KMS-11 (cell line): ENCODE data around the gene CCNO.

Source experiments
- H2AFZ ChIP-seq: fragments of 200-600 bp; sonication (generic); 2 replicates; pipeline ENCODE4 v1.6.1; 2016; ENCODE audit warnings: antibody characterized with exemption, mixed run types, low read depth
- H3K27ac ChIP-seq: fragments of 200-600 bp; sonication (generic); 2 replicates; pipeline ENCODE4 v1.6.1; 2016; ENCODE audit warnings: mild to moderate bottlenecking, mixed run types
- H3K27me3 ChIP-seq: fragments of 200-600 bp; sonication (generic); 2 replicates; pipeline ENCODE4 v1.6.1; 2017; ENCODE audit warnings: mild to moderate bottlenecking, low read depth, mixed run types, moderate library complexity; ENCODE audit not compliant: insufficient read depth
- H3K36me3 ChIP-seq: fragments of 200-600 bp; sonication (generic); 2 replicates; pipeline ENCODE4 v1.6.1; 2017; ENCODE audit warnings: mild to moderate bottlenecking, mixed run types; ENCODE audit not compliant: insufficient read depth
- H3K4me1 ChIP-seq: fragments of 200-600 bp; sonication (generic); 2 replicates; pipeline ENCODE4 v1.6.1; 2016; ENCODE audit warnings: mild to moderate bottlenecking, low read depth, mixed run types; ENCODE audit not compliant: poor library complexity, severe bottlenecking
- H3K4me2 ChIP-seq: fragments of 200-600 bp; sonication (generic); 2 replicates; pipeline ENCODE4 v1.7.0; 2016; ENCODE audit warnings: mild to moderate bottlenecking, mixed run types
- H3K4me3 ChIP-seq: fragments of 200-600 bp; sonication (generic); IDR thresholded peaks from 2 replicates; pipeline ENCODE4 v1.6.1; 2017; ENCODE audit warnings: low read depth, low read length, mixed read lengths; ENCODE audit not compliant: insufficient read depth
- H3K79me2 ChIP-seq: fragments of 200-600 bp; sonication (generic); 2 replicates; pipeline ENCODE4 v1.6.1; 2016; ENCODE audit warnings: low read depth, mixed run types; ENCODE audit not compliant: insufficient read depth
- H3K9ac ChIP-seq: fragments of 200-600 bp; sonication (generic); 2 replicates; pipeline ENCODE4 v1.6.1; 2016; ENCODE audit warnings: mild to moderate bottlenecking, mixed run types
- H4K20me1 ChIP-seq: fragments of 200-600 bp; sonication (generic); 2 replicates; pipeline ENCODE4 v1.6.1; 2016; ENCODE audit warnings: mild to moderate bottlenecking, mixed run types; ENCODE audit not compliant: insufficient read depth
- CTCF ChIP-seq: fragments of 200-600 bp; sonication (generic); conservative IDR thresholded peaks from 2 replicates; pipeline ENCODE4 v1.6.1; 2017; ENCODE audit warnings: low read depth, mild to moderate bottlenecking, antibody characterized with exemption, low read length, moderate library complexity, mixed read lengths

The CCNO gene

GRCh38 chr5:55225346-55225745 lies 8.1 kb downstream of the CCNO start:
- Histone ChIP-seq H3K79me2 (no peaks in the 10 kb centered on the region), H3K36me3 (no peaks in the 10 kb centered on the region), H3K4me3 (no peak overlapping the region), H2AFZ (no peak overlapping the region), H3K27me3 (no peaks in the 10 kb centered on the region), H3K27ac (no peak overlapping the region), H4K20me1 (no peaks in the 10 kb centered on the region), H3K4me1 (peaks cover 15% of the 10 kb centered on the region), H3K9ac (no peak overlapping the region), H3K4me2 (no peak overlapping the region; the same call in 1 of the 2 replicates)
- no peak for TF ChIP-seq CTCF

GRCh38 chr5:55223812-55224240 lies 9.6 kb downstream of the CCNO start:
- no peaks in the 10 kb centered on the region for H3K27me3 ChIP-seq
- H4K20me1 ChIP-seq = no peaks in the 10 kb centered on the region
- no peak overlapping the region for H3K27ac ChIP-seq
- no peak overlapping the region for H2AFZ ChIP-seq
- no peaks in the 10 kb centered on the region for H3K36me3 ChIP-seq
- H3K4me1 ChIP-seq = peaks cover 15% of the 10 kb centered on the region
- no peak overlapping the region for H3K9ac ChIP-seq
- TF ChIP-seq CTCF = no peak
- H3K4me3 ChIP-seq = no peak overlapping the region
- no peaks in the 10 kb centered on the region for H3K79me2 ChIP-seq
- H3K4me2 ChIP-seq = no peak overlapping the region

DNA sequence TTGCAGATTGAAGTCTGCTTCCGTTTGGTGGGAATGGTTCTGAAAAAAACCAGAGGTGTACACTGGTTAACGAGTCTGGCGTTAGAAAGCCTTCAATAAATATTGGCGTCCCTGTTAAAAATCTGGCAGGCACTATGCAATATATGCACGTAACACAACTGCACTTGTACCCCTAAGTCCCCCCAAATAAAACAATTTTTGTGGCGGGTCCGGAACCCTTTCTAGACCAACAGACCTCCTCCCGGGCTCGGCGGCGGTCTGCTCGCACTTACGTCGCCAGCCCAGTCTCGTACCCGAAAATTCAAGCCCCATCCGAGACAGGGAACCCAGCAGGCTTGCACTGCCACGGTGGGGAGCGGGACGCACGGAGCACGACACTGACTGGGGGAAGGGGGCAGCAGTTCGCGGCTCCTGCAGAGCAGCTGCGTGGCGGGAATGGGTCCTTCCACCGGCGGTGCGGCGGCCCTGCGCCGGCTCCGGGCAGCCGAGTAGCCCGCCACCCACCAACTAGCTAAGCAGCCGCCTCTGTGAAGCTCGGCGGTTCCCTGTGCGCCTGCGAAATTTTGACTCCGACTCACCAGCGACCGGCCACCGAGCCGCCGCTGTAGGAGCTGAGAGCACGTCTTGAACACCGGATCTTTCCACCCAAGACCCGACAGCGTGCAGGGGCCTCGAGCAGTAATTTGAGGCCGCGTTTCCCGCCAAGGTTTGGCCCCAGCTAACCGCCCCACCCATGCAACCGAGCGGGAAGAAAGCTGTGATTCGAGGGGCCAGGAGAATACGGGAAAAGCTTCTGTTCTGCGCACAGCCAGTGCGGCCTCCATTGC lies 10.2 kb downstream of the CCNO start:
- no peaks in the 10 kb centered on the region for H4K20me1 ChIP-seq
- no peaks in the 10 kb centered on the region for H3K27me3 ChIP-seq
- no peaks in the 10 kb centered on the region for H3K79me2 ChIP-seq
- H2AFZ ChIP-seq = no peak overlapping the region
- H3K27ac ChIP-seq = no peak overlapping the region
- no peak overlapping the region for H3K4me3 ChIP-seq
- no peak overlapping the region for H3K9ac ChIP-seq
- no peaks in the 10 kb centered on the region for H3K36me3 ChIP-seq
- peaks cover 14% of the 10 kb centered on the region for H3K4me1 ChIP-seq
- TF ChIP-seq CTCF = no peak
- no peak overlapping the region for H3K4me2 ChIP-seq

GRCh38 chr5:55222092-55222984 lies 11.1 kb downstream of the CCNO start:
- Histone ChIP-seq H3K9ac (no peak overlapping the region), H3K27ac (no peak overlapping the region), H2AFZ (no peak overlapping the region), H3K27me3 (no peaks in the 10 kb centered on the region), H3K79me2 (no peaks in the 10 kb centered on the region), H3K4me2 (no peak overlapping the region), H3K4me1 (peaks cover 7% of the 10 kb centered on the region), H4K20me1 (no peaks in the 10 kb centered on the region), H3K36me3 (no peaks in the 10 kb centered on the region), H3K4me3 (no peak overlapping the region)
- TF ChIP-seq CTCF = no peak
